HG03565 (cell line): ENCODE measurements around the gene ZZZ3.
"Not testable (repeated sequence)": the region's sequence is repeated elsewhere in the genome, so short reads cannot be mapped to it uniquely, and the experiment has no call there.

ENCODE experiments used
- ATAC-seq: cut with Tn5 transposase; IDR thresholded peaks from one replicate; pipeline ENCODE4 v1.9.1; 2021; ENCODE audit warnings: mild to moderate bottlenecking, moderate library complexity; ENCODE audit not compliant: unreplicated experiment

Gene ZZZ3

GRCh38 chr1:77682460-77683159 is at the start of gene ZZZ3:
TSS of gene ZZZ3 (minus strand) at chr1:77682658. CDS start at chr1:77633354, 49,304 bp downstream.
- ATAC-seq: peak; percentile 61

- no peak for ATAC-seq
These were observed 49.6 kb upstream of the ZZZ3 start for GRCh38 chr1:77732090-77732489.

GRCh38 chr1:77725706-77726105 is 43.2 kb upstream of the ZZZ3 start:
- no peak for ATAC-seq

- no peak for ATAC-seq
These were observed 35.7 kb upstream of the ZZZ3 start for GRCh38 chr1:77718181-77718580.

- ATAC-seq: no peak
These were observed 33.6 kb upstream of the ZZZ3 start for GRCh38 chr1:77716065-77716464.

- ATAC-seq: no peak
These were observed 27.3 kb upstream of the ZZZ3 start for GRCh38 chr1:77709727-77710126.

GRCh38 chr1:77706321-77706720 is 23.9 kb upstream of the ZZZ3 start:
- no peak for ATAC-seq

GRCh38 chr1:77704736-77705135 is 22.3 kb upstream of the ZZZ3 start:
- ATAC-seq: no peak

GRCh38 chr1:77699673-77700072 is 17.2 kb upstream of the ZZZ3 start:
- ATAC-seq: not testable (repeated sequence)

GRCh38 chr1:77697441-77697840 is 15.0 kb upstream of the ZZZ3 start:
- no peak for ATAC-seq

GRCh38 chr1:77688939-77689338 is 6.5 kb upstream of the ZZZ3 start:
- peak; percentile 57 for ATAC-seq

GRCh38 chr1:77687519-77687906 is 5.1 kb upstream of the ZZZ3 start:
- ATAC-seq: no peak

GRCh38 chr1:77686796-77687518 is 4.5 kb upstream of the ZZZ3 start:
- ATAC-seq: no peak

- peak; percentile 60 for ATAC-seq
These were observed 996 bp upstream of the ZZZ3 start for GRCh38 chr1:77683160-77684148.

- no peak for ATAC-seq
These were observed 2.3 kb downstream of the ZZZ3 start for GRCh38 chr1:77680173-77680572.

- no peak for ATAC-seq
These were observed 3.5 kb downstream of the ZZZ3 start for GRCh38 chr1:77678660-77679610.

- ATAC-seq: not testable (repeated sequence)
These were observed 7.7 kb downstream of the ZZZ3 start for GRCh38 chr1:77674807-77675206.

GRCh38 chr1:77673716-77674355 is 8.6 kb downstream of the ZZZ3 start:
- no peak for ATAC-seq

- ATAC-seq: no peak
These were observed 9.4 kb downstream of the ZZZ3 start for GRCh38 chr1:77673030-77673429.

- no peak for ATAC-seq
These were observed 10.1 kb downstream of the ZZZ3 start for GRCh38 chr1:77672374-77672773.
